ENCODE data around the gene PCIF1. TPM values are rescaled to one million over a fixed set of nuclear protein-coding genes. Genes with fewer than 3 reads are reported as not detected.
A peak's percentile ranks its signal among the peaks of the same experiment; 100 is the strongest.

PCIF1 gene
- total RNA-seq, 2 experiments from 2014 or later: 24.0 to 27.4 TPM

- intact Hi-C loops (cut with DNase I, micrococcal nuclease): loop anchor here in 1 of 2 experiments (2.0 kb wide), 1 partner anchor 23 kb away; no protein-coding TSS in a partner anchor
- ChIA-PET CTCF (interaction anchor here (0.6 to 2.1 kb wide), 7 partner anchors 9 to 145 kb away, joined by 3 to 7 read pairs (median 3); partner anchors contain the start of genes PCIF1 and ZNF335), POLR2A (interaction anchor here (0.5 to 1.2 kb wide), 3 partner anchors 8 to 33 kb away, joined by 5 to 7 read pairs (median 5); no protein-coding TSS in a partner anchor)
- Mint-ChIP-seq H3K4me3 (no peak overlapping the region), H3K4me1 (peaks cover 16% of the 10 kb centered on the region), H3K9me3 (ENCODE audit: low read depth) (no peaks in the 10 kb centered on the region), H3K27ac (peak overlapping the region; percentile 70), H3K36me3 (ENCODE audit: low read depth) (peaks cover 37% of the 10 kb centered on the region), H3K27me3 (no peaks in the 10 kb centered on the region)
- DNase-seq (no peak), ATAC-seq (no peak)
Measured at GRCh38 chr20:45943613-45944012, 9.1 kb downstream of the PCIF1 start.

- H3K9me3 Mint-ChIP-seq (ENCODE audit: low read depth): no peaks in the 10 kb centered on the region
- intact Hi-C loops (cut with DNase I, micrococcal nuclease): loop anchor here in 1 of 2 experiments (2.0 kb wide), 1 partner anchor 22 kb away; no protein-coding TSS in a partner anchor
- no peaks in the 10 kb centered on the region for H3K27me3 Mint-ChIP-seq
- ChIA-PET CTCF (interaction anchor here (0.6 to 2.1 kb wide), 8 partner anchors 9 to 145 kb away, joined by 3 to 7 read pairs (median 4); partner anchors contain the start of genes PCIF1 and ZNF335), POLR2A (interaction anchor here (1.0 to 1.2 kb wide), 2 partner anchors 9 to 13 kb away, joined by 5 to 7 read pairs; no protein-coding TSS in a partner anchor)
- H3K27ac Mint-ChIP-seq: peak overlapping the region; percentile 70
- H3K4me3 Mint-ChIP-seq: no peak overlapping the region
- ATAC-seq (peak; percentile 78), DNase-seq (no peak)
- H3K4me1 Mint-ChIP-seq: peaks cover 16% of the 10 kb centered on the region
- peaks cover 38% of the 10 kb centered on the region for H3K36me3 Mint-ChIP-seq (ENCODE audit: low read depth)
Measured at GRCh38 chr20:45944151-45944964, 9.9 kb downstream of the PCIF1 start.

GRCh38 chr20:45944965-45945677 is 10.6 kb downstream of the PCIF1 start:
- no peak for ATAC-seq
- Mint-ChIP-seq H3K27me3 (no peaks in the 10 kb centered on the region), H3K9me3 (ENCODE audit: low read depth) (no peaks in the 10 kb centered on the region), H3K36me3 (ENCODE audit: low read depth) (peaks cover 34% of the 10 kb centered on the region), H3K4me3 (no peak overlapping the region), H3K4me1 (peaks cover 16% of the 10 kb centered on the region), H3K27ac (no peak overlapping the region)
- no peak for DNase-seq
- CTCF ChIA-PET: interaction anchor here (0.8 to 2.1 kb wide), 4 partner anchors 8 to 146 kb away, joined by 4 to 7 read pairs (median 4); partner anchors contain the start of gene PCIF1
- POLR2A ChIA-PET: interaction anchor here (1.2 kb wide), 1 partner anchor 13 kb away, joined by 5 read pairs; no protein-coding TSS in a partner anchor
- intact Hi-C loops (cut with DNase I, micrococcal nuclease): loop anchor here in 1 of 2 experiments (2.0 kb wide), 1 partner anchor 22 kb away; no protein-coding TSS in a partner anchor

- Mint-ChIP-seq H3K4me3 (no peak overlapping the region), H3K36me3 (ENCODE audit: low read depth) (peaks cover 38% of the 10 kb centered on the region), H3K27ac (peak overlapping the region; percentile 29), H3K27me3 (no peaks in the 10 kb centered on the region), H3K4me1 (peaks cover 16% of the 10 kb centered on the region), H3K9me3 (ENCODE audit: low read depth) (no peaks in the 10 kb centered on the region)
- POLR2A ChIA-PET: interaction anchor here (1.3 kb wide), 1 partner anchor 20 kb away, joined by 4 read pairs; no protein-coding TSS in a partner anchor
- intact Hi-C loops (cut with DNase I, micrococcal nuclease): loop anchor here in 1 of 2 experiments (2.0 kb wide), 1 partner anchor 21 kb away; no protein-coding TSS in a partner anchor
- CTCF ChIA-PET: interaction anchor here (0.8 to 1.2 kb wide), 3 partner anchors 12 to 25 kb away, joined by 3 to 4 read pairs (median 3); no protein-coding TSS in a partner anchor
- ATAC-seq: no peak
- DNase-seq: no peak
Measured at GRCh38 chr20:45945678-45946148, 11.2 kb downstream of the PCIF1 start.

GRCh38 chr20:45946149-45946970 is 11.9 kb downstream of the PCIF1 start:
- POLR2A ChIA-PET: interaction anchor here (0.7 to 1.8 kb wide), 3 partner anchors 12 to 109 kb away, joined by 3 to 11 read pairs (median 4); partner anchors contain the start of gene PCIF1
- H3K4me3 Mint-ChIP-seq: no peak overlapping the region
- CTCF ChIA-PET: interaction anchor here (0.8 to 1.2 kb wide), 2 partner anchors 13 to 24 kb away, joined by 3 read pairs; no protein-coding TSS in a partner anchor

GRCh38 chr20:45947110-45947866 is 12.8 kb downstream of the PCIF1 start:
- Mint-ChIP-seq H3K27me3 (no peaks in the 10 kb centered on the region), H3K27ac (no peak overlapping the region), H3K36me3 (ENCODE audit: low read depth) (peaks cover 47% of the 10 kb centered on the region), H3K9me3 (ENCODE audit: low read depth) (no peaks in the 10 kb centered on the region), H3K4me3 (no peak overlapping the region), H3K4me1 (peaks cover 16% of the 10 kb centered on the region)
- no peak for ATAC-seq
- no peak for DNase-seq
- intact Hi-C loops (cut with DNase I, micrococcal nuclease): no loop called here
- ChIA-PET CTCF (interaction anchor here (0.8 to 1.0 kb wide), 2 partner anchors 10 to 23 kb away, joined by 3 read pairs; no protein-coding TSS in a partner anchor), POLR2A (interaction anchor here (0.6 to 1.8 kb wide), 3 partner anchors 12 to 134 kb away, joined by 3 to 11 read pairs (median 4); partner anchors contain the start of gene PCIF1)

More at GRCh38 chr20:45946149-45946970, 11.9 kb downstream of the PCIF1 start:
- Mint-ChIP-seq H3K27ac (peak overlapping the region; percentile 29), H3K9me3 (ENCODE audit: low read depth) (no peaks in the 10 kb centered on the region), H3K4me1 (peaks cover 16% of the 10 kb centered on the region), H3K27me3 (no peaks in the 10 kb centered on the region), H3K36me3 (ENCODE audit: low read depth) (peaks cover 39% of the 10 kb centered on the region)
- ATAC-seq (peak; percentile 62), DNase-seq (peak; percentile 57)
- intact Hi-C loops (cut with DNase I, micrococcal nuclease): no loop called here

GRCh38 chr20:45948261-45948733 is 13.8 kb downstream of the PCIF1 start:
- intact Hi-C loops (cut with DNase I, micrococcal nuclease): no loop called here
- peaks cover 44% of the 10 kb centered on the region for H3K36me3 Mint-ChIP-seq (ENCODE audit: low read depth)
- POLR2A ChIA-PET: interaction anchor here (0.7 to 2.0 kb wide), 2 partner anchors 13 to 124 kb away, joined by 3 to 4 read pairs; no protein-coding TSS in a partner anchor
- H3K9me3 Mint-ChIP-seq (ENCODE audit: low read depth): no peaks in the 10 kb centered on the region
- peaks cover 16% of the 10 kb centered on the region for H3K4me1 Mint-ChIP-seq
- H3K4me3 Mint-ChIP-seq: no peak overlapping the region
- CTCF ChIA-PET: interaction anchor here (0.7 to 0.8 kb wide), 2 partner anchors 22 to 563 kb away, joined by 3 to 5 read pairs; no protein-coding TSS in a partner anchor
- ATAC-seq (no peak), DNase-seq (no peak)
- H3K27me3 Mint-ChIP-seq: no peaks in the 10 kb centered on the region
- H3K27ac Mint-ChIP-seq: no peak overlapping the region

GRCh38 chr20:45948742-45949541 is 14.5 kb downstream of the PCIF1 start:
- intact Hi-C loops (cut with DNase I, micrococcal nuclease): no loop called here
- ChIA-PET POLR2A (interaction anchor here (0.6 to 2.0 kb wide), 3 partner anchors 12 to 135 kb away, joined by 3 to 4 read pairs (median 3); no protein-coding TSS in a partner anchor), CTCF (interaction anchor here (0.6 to 1.0 kb wide), 4 partner anchors 25 to 563 kb away, joined by 3 to 5 read pairs (median 3); no protein-coding TSS in a partner anchor)
- H3K4me1 Mint-ChIP-seq: peaks cover 10% of the 10 kb centered on the region
- peaks cover 43% of the 10 kb centered on the region for H3K36me3 Mint-ChIP-seq (ENCODE audit: low read depth)
- no peaks in the 10 kb centered on the region for H3K27me3 Mint-ChIP-seq
- no peak overlapping the region for H3K27ac Mint-ChIP-seq
- H3K4me3 Mint-ChIP-seq: no peak overlapping the region
- DNase-seq: no peak
- H3K9me3 Mint-ChIP-seq (ENCODE audit: low read depth): no peaks in the 10 kb centered on the region
- ATAC-seq: no peak
